Measurements from ENCODE around the gene C11orf97.

The C11orf97 gene

GRCh38 chr11:94481342-94481741, 30.9 kb upstream of the C11orf97 start:
- no peak for TF ChIP-seq CTCF (IDR thresholded peaks at IDR 0.05; ENCODE audit: poor library complexity, severe bottlenecking)
- Histone ChIP-seq H3K27ac (ENCODE audit: poor library complexity, severe bottlenecking) (no peak overlapping the region), H3K4me1 (ENCODE audit: insufficient read depth, poor library complexity, severe bottlenecking) (no peaks in the 10 kb centered on the region), H3K9me3 (ENCODE audit: severe bottlenecking) (no peaks in the 10 kb centered on the region), H3K36me3 (ENCODE audit: low read depth) (peaks cover 89% of the 10 kb centered on the region), H3K27me3 (ENCODE audit: insufficient read depth, poor library complexity, severe bottlenecking) (no peaks in the 10 kb centered on the region), H3K4me3 (ENCODE audit: severe bottlenecking) (no peak overlapping the region)
- ATAC-seq (ENCODE audit: low read depth), result no peak
- DNase-seq (ENCODE audit: low spot score), result no peak

GRCh38 chr11:94486068-94486467, 26.2 kb upstream of the C11orf97 start:
- Histone ChIP-seq H3K36me3 (ENCODE audit: low read depth) (peaks cover 97% of the 10 kb centered on the region), H3K27ac (ENCODE audit: poor library complexity, severe bottlenecking) (no peak overlapping the region), H3K4me1 (ENCODE audit: insufficient read depth, poor library complexity, severe bottlenecking) (no peaks in the 10 kb centered on the region), H3K4me3 (ENCODE audit: severe bottlenecking) (no peak overlapping the region), H3K27me3 (ENCODE audit: insufficient read depth, poor library complexity, severe bottlenecking) (no peaks in the 10 kb centered on the region), H3K9me3 (ENCODE audit: severe bottlenecking) (no peaks in the 10 kb centered on the region)
- no peak for DNase-seq (ENCODE audit: low spot score)
- no peak for TF ChIP-seq CTCF (IDR thresholded peaks at IDR 0.05; ENCODE audit: poor library complexity, severe bottlenecking)
- ATAC-seq (ENCODE audit: low read depth), result no peak

- ATAC-seq (ENCODE audit: low read depth) (peak; percentile 98), DNase-seq (ENCODE audit: low spot score) (peak; percentile 93)
- H3K4me1 ChIP-seq (ENCODE audit: insufficient read depth, poor library complexity, severe bottlenecking), result peaks cover 16% of the 10 kb centered on the region
- H3K9me3 ChIP-seq (ENCODE audit: severe bottlenecking), result no peaks in the 10 kb centered on the region
- no peak for TF ChIP-seq CTCF (IDR thresholded peaks at IDR 0.05; ENCODE audit: poor library complexity, severe bottlenecking)
- peak within 1 kb of the TSS; percentile 72 for H3K27ac ChIP-seq (ENCODE audit: poor library complexity, severe bottlenecking)
- peak within 1 kb of the TSS; percentile 89 for H3K4me3 ChIP-seq (ENCODE audit: severe bottlenecking)
- peaks cover 50% of the 10 kb centered on the region for H3K36me3 ChIP-seq (ENCODE audit: low read depth)
- no peaks in the 10 kb centered on the region for H3K27me3 ChIP-seq (ENCODE audit: insufficient read depth, poor library complexity, severe bottlenecking)
These were observed 18.8 kb upstream of the C11orf97 start, which contains the start of the genes ANKRD49 and MRE11 for GRCh38 chr11:94493281-94494125. Gene ANKRD49 (plus strand): TSS chr11:94493984. CDS start chr11:94496694, 2,710 bp downstream. Gene MRE11 (minus strand): TSS chr11:94493844. CDS start chr11:94492801, 1,043 bp downstream.

GRCh38 chr11:94494126-94494680, 18.1 kb upstream of the C11orf97 start:
- no peaks in the 10 kb centered on the region for H3K9me3 ChIP-seq (ENCODE audit: severe bottlenecking)
- no peak for TF ChIP-seq CTCF (IDR thresholded peaks at IDR 0.05; ENCODE audit: poor library complexity, severe bottlenecking)
- peaks cover 50% of the 10 kb centered on the region for H3K36me3 ChIP-seq (ENCODE audit: low read depth)
- H3K27me3 ChIP-seq (ENCODE audit: insufficient read depth, poor library complexity, severe bottlenecking), result no peaks in the 10 kb centered on the region
- ATAC-seq (ENCODE audit: low read depth) (peak; percentile 56), DNase-seq (ENCODE audit: low spot score) (no peak)
- peak overlapping the region; percentile 89 for H3K4me3 ChIP-seq (ENCODE audit: severe bottlenecking)
- H3K27ac ChIP-seq (ENCODE audit: poor library complexity, severe bottlenecking), result peak overlapping the region; percentile 72
- H3K4me1 ChIP-seq (ENCODE audit: insufficient read depth, poor library complexity, severe bottlenecking), result peaks cover 16% of the 10 kb centered on the region

Measured in RWPE2 (cell line).